GM08714 (cell line): ENCODE data around the gene MPST.
A peak's percentile ranks its signal among the peaks of the same experiment; 100 is the strongest.
"Not testable (repeated sequence)": the region's sequence is repeated elsewhere in the genome, so short reads cannot be mapped to it uniquely, and the experiment has no call there.

Source experiments
- H3K4me3 ChIP-seq: fragments of 200-500 bp; sonication (Bioruptor generic); 2 replicates; pipeline ENCODE4 v1.5.1; 2014; ENCODE audit warnings: mild to moderate bottlenecking, low read length, inconsistent platforms
- ZNF274 ChIP-seq: IDR thresholded peaks from 2 replicates; pipeline ENCODE4 v1.6.1; 2012; ENCODE audit warnings: mild to moderate bottlenecking, low read depth, low read length

MPST gene

DNA sequence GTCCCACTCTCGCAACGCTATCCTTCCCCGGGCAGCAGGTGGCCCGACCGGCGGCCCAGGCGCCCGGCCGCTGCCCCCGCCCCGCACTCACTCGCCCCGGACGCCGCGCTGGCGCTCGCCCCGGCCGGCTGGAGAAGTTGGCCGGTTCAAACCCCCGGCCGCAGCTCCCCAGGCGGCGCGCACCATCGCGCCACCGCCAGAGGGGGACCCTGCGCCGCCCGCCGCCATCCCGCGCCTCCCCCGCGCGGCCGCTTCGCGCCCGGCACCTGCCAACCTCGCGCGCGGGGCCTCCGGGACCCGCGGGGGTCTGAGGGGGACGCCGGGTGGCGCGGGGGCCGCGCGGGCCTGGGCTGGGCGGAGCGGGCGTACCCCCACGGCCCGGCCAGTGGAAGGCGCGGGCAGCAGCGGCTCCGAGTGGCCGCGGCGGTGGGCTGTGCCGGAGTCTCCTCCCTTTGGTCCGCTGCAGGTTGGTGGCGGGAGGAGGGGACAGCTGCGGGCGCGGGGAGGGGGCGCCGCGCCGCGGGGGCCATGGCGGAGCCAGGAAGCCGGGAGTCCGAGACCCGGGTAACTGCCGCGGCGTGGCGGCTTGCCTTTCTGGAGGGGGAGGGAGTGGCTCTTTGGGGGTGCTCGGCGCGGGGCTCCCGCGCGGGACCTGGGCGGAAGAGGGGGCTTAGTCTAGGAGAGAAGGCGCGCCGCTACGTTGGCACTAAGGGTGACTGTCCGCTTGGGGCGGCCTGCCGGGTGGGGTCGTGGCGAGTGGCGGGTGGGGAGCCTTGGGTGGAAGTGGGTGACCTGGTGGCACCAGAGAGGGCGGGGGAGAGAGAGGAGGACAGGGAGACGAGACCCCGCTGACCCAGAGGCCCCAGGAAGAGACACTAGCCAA, at the start of gene MPST, which contains the start of gene TST:
Gene MPST, plus strand, starts transcription at position 434 of the 883 bp plus-strand sequence. Its CDS starts 95 bp downstream, at position 529.
Gene TST, minus strand, starts transcription at position 139 of the 883 bp plus-strand sequence. CDS start 715 bp downstream, outside the sequence.
- H3K4me3 ChIP-seq: peak within 1 kb of the TSS; percentile 88
- TF ChIP-seq ZNF274: no peak

DNA sequence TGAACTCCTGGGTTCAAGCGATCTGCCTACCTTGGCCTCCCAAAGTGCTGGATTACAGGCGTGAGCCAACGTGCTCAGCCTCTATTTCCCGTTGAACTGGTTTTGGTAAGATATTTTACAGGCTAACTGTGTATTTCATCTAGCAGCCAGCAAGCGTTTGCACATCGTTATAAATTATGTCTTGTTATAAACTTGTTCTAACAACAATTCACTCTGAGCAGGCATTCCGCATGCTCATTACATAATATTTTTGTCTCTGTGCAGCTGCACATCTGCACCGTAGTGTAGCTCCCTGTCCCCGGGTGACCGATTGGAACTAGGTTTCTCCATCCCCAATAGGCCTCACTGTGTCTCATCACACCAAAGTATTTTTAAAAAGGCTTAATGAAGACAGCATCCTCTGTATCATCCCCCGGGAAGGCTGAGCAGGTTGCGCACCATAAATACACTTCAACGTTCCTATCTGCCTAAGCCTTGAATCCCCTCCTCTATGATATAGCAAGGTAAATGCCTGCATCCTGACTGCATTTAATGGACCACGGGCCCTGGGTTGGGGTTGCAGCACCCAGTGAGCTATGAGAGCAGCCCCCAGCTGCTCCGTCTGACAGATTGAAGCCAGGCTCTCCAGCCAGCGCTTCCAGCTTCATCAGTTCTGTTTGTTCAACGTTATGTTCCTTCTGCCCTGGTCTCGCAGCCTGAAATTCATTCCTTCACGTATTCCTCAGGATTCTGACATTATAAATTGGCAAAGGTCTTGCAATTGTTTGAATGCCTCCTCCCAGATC, 48.0 kb upstream of the MPST start:
- no peak for TF ChIP-seq ZNF274
- no peak overlapping the region for H3K4me3 ChIP-seq

DNA sequence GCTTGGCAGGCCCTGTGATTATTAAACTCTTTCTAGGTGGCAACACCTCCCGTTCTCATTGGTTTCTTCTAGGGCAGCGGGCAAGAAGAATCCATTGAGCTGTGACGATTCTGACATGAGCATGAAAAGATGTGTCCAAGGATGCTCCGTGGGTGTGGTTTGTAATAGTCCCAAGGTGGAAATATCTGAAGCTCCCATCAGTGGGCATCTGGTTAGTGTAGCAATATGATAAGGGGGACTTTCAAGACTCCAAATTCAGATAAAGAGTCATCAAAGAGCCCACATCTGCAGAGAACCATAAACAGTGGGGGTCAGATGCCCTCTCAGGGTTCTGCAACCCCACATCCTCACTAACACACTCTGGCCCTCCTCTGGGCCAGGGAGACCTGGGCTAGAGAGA, 42.9 kb upstream of the MPST start:
- H3K4me3 ChIP-seq: no peak overlapping the region
- no peak for TF ChIP-seq ZNF274

DNA sequence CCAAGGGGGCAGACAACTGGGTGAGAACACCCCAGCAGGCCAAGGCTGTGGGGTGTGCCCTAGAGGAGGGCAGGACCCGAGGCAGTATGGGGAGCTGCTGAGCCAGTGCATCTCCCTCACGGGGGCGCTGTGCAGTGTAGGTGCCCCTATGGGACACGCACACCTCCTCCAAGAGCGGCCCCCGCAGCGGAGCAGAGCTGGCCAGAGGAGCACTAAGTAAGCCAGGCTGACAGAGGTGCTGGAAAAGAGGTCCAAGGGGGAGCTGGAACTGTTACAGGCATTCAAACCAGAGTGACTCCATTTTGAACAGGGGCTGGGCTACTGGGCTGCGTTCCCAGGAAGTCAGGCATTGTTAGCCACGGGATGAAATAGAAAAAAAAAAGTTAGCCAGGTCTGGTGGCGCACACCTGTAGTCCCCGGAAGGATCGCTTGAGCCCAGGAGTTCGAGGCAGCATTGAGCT, 42.1 kb upstream of the MPST start:
- no peak for TF ChIP-seq ZNF274
- peak overlapping the region; percentile 59; the same call in 1 of the 2 replicates for H3K4me3 ChIP-seq

DNA sequence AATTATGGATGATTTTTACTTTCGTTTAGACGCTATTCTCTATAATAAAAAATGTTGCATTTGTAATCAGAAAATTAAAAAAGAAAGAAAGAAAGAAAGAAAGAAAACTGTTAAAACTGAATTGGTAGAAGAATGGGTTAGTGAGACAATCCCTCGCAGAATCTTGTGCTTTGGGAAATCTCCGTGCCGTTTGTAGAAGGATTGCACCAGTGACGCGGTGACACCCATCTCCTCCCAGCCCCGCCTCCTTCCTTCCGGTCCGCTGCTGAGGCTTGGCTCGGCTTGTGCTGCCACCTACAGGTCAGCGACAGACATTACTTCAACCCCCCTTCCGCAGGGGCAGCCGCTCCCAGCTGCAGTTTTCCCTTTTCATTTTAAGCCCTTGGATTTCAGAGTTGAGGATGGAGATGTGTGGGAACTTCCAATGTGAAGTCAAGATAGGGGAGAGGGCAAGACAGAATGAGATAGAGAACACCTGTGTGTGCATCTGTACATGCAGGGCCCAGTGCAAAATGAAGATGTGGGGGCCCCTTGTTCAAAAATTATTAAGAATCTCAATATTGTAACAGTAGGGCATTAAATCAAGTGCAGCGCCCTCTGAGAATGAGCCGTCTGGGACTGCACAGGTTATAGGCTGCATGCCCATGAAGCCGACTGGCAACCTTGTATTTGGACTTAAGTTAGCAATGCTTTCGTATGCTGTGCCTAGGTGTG, 41.4 kb upstream of the MPST start:
- TF ChIP-seq ZNF274: no peak
- peak overlapping the region; percentile 59; the same call in 1 of the 2 replicates for H3K4me3 ChIP-seq

DNA sequence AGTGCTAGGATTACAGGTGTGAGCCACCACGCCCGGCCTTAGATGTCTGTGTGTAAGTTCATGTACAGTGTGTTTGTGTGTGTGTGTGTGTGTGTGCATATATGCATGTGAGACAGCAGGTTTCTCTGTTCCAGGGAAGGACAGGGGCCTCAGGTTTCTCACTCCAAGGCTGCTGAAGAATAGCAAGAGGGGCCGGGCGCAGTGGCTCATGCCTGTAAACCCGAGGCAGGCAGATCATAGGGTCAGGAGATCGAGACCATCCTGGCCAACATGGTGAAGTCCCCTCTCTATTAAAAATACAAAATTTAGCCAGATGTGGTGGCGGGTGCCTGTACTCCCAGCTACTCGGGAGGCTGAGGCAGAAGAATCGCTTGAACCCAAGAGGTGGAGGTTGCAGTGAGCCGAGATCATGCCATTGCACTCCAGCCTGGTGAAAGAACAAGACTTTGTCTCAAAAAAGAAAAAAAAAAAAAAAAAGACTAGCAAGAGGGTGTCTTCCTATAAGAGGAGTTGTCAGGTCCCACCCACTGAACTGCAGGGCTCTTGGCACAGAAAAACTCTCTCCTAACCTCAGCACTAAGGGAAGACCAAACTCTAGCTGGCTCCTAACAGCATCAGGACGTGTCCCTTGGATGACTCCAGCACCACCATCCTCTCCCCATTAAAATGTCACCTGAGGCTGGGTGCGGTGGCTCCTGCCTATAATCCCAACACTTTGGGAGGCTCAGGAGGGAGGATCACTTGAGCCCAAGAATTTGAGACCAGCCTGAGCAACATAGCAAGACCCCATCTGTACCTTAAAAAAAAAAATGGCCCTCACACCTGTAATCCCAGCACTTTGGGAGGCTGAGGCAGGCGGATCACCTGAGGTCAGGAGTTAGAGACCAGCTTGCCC, 40.3 kb upstream of the MPST start:
- H3K4me3 ChIP-seq: no peak overlapping the region
- no peak for TF ChIP-seq ZNF274

DNA sequence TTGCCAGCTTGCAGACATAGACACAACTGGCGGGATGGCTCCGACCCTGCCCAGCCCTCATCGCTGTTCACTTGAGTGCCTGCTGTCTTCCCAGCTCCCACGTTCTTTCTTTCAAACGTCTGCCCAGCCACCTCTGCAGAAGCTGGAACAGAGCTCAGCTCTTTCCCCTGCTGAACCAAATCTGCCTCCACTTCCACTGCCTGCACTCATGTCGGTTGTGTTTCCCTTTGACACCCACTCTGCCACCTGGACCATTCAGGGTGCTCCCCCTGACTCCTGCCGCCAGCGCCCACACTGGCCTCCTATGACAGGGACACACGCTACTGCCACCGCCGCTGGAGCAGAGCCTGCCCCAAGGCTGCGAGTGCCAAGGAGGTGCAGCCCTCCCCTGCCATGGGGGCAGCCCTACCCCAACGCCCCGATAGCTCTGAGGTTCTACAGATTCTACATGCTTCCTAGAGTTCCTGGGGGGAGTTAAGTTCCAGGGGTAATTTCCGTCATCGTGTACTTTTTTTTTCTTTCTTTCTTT, 38.2 kb upstream of the MPST start:
- no peak for TF ChIP-seq ZNF274
- no peak overlapping the region for H3K4me3 ChIP-seq

DNA sequence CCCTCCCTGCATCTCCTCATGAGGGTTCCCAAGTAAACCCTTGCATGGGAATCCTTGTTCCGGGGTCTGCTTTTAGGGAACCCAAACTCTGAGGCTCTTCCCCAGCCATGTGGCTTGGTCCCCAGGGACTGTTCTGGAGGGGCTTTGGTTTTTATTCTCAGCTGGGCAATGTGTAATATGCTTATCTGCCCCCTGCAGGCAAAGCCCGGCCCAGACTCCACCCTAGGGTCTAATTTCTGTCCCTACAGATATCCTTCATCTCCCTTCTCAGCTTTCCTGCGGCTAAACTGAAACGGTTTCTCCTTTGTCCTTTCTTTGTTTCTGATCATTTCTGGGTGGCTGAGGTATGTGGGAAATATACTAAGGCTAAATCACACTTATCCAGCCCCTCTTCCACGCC, 37.4 kb upstream of the MPST start:
- no peak overlapping the region for H3K4me3 ChIP-seq
- no peak for TF ChIP-seq ZNF274

DNA sequence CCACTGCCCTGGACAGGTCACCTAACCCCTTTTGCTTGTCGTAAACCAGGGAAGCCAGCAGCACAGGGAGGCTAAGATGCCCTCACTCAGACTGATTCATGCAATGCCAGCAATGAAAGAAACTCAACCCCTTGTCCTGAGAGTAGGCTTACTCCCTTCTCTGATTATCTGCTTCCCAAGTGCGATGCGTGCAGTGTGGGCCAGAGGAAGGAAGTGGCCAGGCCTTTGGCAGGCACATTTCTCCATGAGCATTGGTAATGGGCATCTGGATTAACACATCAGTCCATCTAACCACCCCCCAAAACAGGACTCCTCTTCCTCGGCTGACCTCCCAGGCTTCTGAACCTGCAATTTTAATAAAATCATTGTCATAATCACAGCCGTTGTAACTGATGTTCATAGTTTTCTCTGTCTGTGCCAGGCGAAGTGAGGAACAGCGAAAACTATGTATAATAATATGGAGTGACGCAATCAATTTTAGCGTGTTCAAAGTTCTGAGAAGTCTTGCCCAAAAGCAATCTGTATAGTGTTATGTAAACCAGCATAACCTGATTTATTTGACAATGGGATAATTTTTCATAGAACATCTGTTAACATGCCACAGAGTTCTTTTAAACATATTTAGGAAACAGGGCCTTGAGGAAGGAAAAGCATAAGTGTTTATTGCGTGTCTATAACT, 34.2 kb upstream of the MPST start:
- H3K4me3 ChIP-seq: no peak overlapping the region
- TF ChIP-seq ZNF274: no peak

DNA sequence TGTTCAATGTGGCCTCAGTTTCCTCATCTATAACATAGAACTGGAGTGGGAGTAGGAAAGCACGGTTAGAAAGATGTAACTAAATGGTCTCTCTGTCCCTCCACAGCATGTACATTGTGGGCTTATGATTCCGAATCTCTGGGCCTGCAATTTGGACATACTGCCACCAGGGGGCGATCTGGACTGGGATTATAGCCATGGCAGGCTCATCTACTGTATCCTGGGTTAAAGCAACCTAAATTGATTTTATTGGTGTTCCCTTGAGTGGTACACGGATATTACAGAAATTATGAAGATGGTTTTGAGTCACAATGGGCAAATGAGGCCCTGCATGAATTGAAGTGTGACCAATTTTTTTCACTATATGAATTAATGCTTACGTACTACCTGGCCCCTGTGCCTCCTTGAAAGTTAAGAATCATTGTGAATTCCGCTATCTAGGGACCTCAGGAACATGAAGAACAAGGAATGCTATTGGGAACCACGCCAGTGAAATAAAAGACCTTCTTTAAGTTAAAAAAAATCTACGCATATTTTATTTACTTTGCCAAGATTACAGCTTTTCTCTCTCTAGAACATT, 33.2 kb upstream of the MPST start:
- TF ChIP-seq ZNF274: no peak
- H3K4me3 ChIP-seq: no peak overlapping the region

DNA sequence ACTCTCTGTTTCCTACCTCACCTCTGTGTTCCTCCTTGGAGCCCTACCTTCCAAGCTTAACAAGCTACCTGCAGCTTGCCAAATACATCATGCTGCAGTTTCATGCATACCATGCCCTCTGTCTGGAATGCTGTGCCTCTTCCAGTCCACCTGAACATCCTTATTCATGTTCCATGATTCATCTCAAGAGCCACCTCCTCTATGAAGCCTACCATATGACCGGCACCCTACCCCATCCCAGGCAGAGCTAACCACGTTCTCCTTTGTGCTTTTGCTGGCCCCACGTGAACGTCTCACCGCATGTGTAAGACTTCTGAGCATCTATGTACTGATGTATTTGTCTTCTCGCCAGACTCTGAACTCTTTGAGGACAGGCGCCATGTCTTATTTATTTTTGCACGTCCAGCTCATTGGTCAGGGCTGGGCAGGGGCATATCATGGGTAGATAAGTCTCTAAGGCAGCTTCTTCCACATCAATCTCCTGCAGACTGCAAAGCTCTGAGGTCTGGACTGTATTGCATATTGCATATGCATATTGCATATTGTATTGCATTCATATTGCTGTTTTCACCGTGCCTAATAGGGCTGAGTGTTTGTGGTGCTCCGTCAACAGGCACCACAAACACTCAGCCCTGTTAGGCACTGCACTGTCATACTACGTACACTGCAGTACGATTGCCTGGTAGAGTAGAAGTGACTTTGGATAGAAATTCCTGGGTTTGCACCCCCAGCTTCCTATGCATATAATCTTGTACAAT, 31.3 kb upstream of the MPST start:
- H3K4me3 ChIP-seq: no peak overlapping the region
- TF ChIP-seq ZNF274: no peak

DNA sequence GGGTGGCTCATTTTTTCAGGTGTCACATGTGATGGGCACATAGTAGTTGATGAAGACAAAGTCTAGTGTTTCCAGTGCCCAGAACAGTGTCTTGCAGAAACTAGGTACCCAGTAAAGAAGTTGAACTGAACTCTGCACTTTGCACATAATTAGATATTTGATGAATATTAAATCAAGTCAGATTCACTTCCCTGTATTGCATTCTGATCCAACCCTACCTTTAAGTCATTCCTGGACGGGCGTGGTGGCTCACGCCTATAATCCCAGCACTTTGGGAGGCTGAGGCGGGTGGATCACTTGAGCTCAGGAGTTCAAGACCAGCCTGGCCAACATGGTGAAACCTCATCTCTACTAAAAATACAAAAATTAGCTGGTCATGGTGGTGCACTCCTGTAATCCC, 30.5 kb upstream of the MPST start:
- H3K4me3 ChIP-seq: not testable (repeated sequence)
